Measurements from ENCODE around the gene ACTG1. TPM values are rescaled to one million over a fixed set of nuclear protein-coding genes. Genes with fewer than 3 reads are reported as not detected.

The ACTG1 gene
- total RNA-seq, 1 experiment from 2014 or later = 3,455 TPM

GRCh38 chr17:81528651-81529436, 16.2 kb upstream of the ACTG1 start:
- Mint-ChIP-seq H3K27ac (no peak overlapping the region), H3K4me3 (no peak overlapping the region), H3K4me1 (no peaks in the 10 kb centered on the region), H3K36me3 (no peaks in the 10 kb centered on the region), H3K9me3 (no peaks in the 10 kb centered on the region), H3K27me3 (ENCODE audit: low read depth) (peaks cover 13% of the 10 kb centered on the region)
- ChIA-PET CTCF (interaction anchor here (0.9 to 1.3 kb wide), 3 partner anchors 8 to 88 kb away, joined by 3 to 5 read pairs (median 3); no protein-coding TSS in a partner anchor), POLR2A (interaction anchor here (0.6 to 1.0 kb wide), 2 partner anchors 15 to 169 kb away, joined by 3 to 6 read pairs; no protein-coding TSS in a partner anchor)
- ATAC-seq (no peak), DNase-seq (ENCODE audit: low spot score) (no peak)
- TF ChIP-seq ATF6 (CRISPR knock-in tag; IDR thresholded peaks at IDR 0.05) = no peak
- TF ChIP-seq ERG (CRISPR knock-in tag; IDR thresholded peaks at IDR 0.05) = no peak
- no peak for TF ChIP-seq MAX (CRISPR knock-in tag; IDR thresholded peaks at IDR 0.05)
- TF ChIP-seq TCF7 (CRISPR knock-in tag; IDR thresholded peaks at IDR 0.05; ENCODE audit: low read depth) = no peak
- TF ChIP-seq NR1H2 (CRISPR knock-in tag; IDR thresholded peaks at IDR 0.05) = no peak
- TF ChIP-seq JUN (CRISPR knock-in tag; IDR thresholded peaks at IDR 0.05) = no peak
- no peak for TF ChIP-seq NFE2L1 (CRISPR knock-in tag; IDR thresholded peaks at IDR 0.05)
- TF ChIP-seq ZNF281 (CRISPR knock-in tag; IDR thresholded peaks at IDR 0.05) = no peak
- no peak for TF ChIP-seq CREM (CRISPR knock-in tag; IDR thresholded peaks at IDR 0.05)
- TF ChIP-seq ZNF423 (CRISPR knock-in tag; IDR thresholded peaks at IDR 0.05) = no peak
- no peak for TF ChIP-seq OVOL2 (CRISPR knock-in tag; IDR thresholded peaks at IDR 0.05; ENCODE audit: borderline replicate concordance)
- no peak for TF ChIP-seq CBFB (CRISPR knock-in tag; IDR thresholded peaks at IDR 0.05; ENCODE audit: low read depth)
- TF ChIP-seq SP1 (CRISPR knock-in tag; conservative IDR thresholded peaks at IDR 0.05) = no peak
- no peak for TF ChIP-seq SMAD4 (CRISPR knock-in tag; IDR thresholded peaks at IDR 0.05)
- TF ChIP-seq HMGA2 (CRISPR knock-in tag; IDR thresholded peaks at IDR 0.05) = no peak
- no peak for TF ChIP-seq IRF1 (CRISPR knock-in tag; IDR thresholded peaks at IDR 0.05)

GRCh38 chr17:81528384-81528650, 15.7 kb upstream of the ACTG1 start:
- Mint-ChIP-seq H3K27me3 (ENCODE audit: low read depth) (peaks cover 13% of the 10 kb centered on the region), H3K27ac (no peak overlapping the region), H3K4me3 (no peak overlapping the region), H3K9me3 (no peaks in the 10 kb centered on the region), H3K4me1 (no peaks in the 10 kb centered on the region), H3K36me3 (no peaks in the 10 kb centered on the region)
- DNase-seq (ENCODE audit: low spot score) = no peak
- ATAC-seq = no peak
- ChIA-PET POLR2A (no interaction called here), CTCF (interaction anchor here (0.9 to 1.3 kb wide), 3 partner anchors 9 to 87 kb away, joined by 3 to 5 read pairs (median 3); no protein-coding TSS in a partner anchor)
- no peak for TF ChIP-seq FOXP1 (CRISPR knock-in tag; IDR thresholded peaks at IDR 0.05; ENCODE audit: borderline replicate concordance)
- no peak for TF ChIP-seq EMX1 (CRISPR knock-in tag; IDR thresholded peaks at IDR 0.05)
- TF ChIP-seq ZNF671 (CRISPR knock-in tag; IDR thresholded peaks at IDR 0.05) = no peak
- no peak for TF ChIP-seq FOXJ3 (CRISPR knock-in tag; IDR thresholded peaks at IDR 0.05; ENCODE audit: borderline replicate concordance)

All from WTC11 (cell line).